Right ventricle myocardium superior (tissue), 1 donor: Measurements from ENCODE around the gene FXYD3. TPM values are rescaled to one million over a fixed set of nuclear protein-coding genes. Genes with fewer than 3 reads are reported as not detected.

ENCODE experiments used
- ATAC-seq: fragments of 200-7000 bp; cut with Tn5 transposase; one replicate; pipeline ENCODE4 v1.9.1; 2020; ENCODE audit warnings: mild to moderate bottlenecking; ENCODE audit not compliant: poor library complexity
- DNase-seq: peaks from one replicate; pipeline ENCODE4 v3.0.0-alpha.2; 2020
- intact Hi-C: fragments of 100-400 bp; cut with DNase I; formaldehyde crosslinking; loops from one replicate; pipeline ENCODE4 v1.11.2; 2022
- long read RNA-seq: library from polyadenylated mRNA; unstranded; transcript quantifications from one replicate; pipeline ENCODE4 v2.0.0, GENCODE V29; 2021
- total RNA-seq: library from RNA; stranded (reverse); fragmentation: NEBNext Ultra II Directional; extraction: Animal tissue kit (Norgen Biotek cat#: 25700); gene quantifications from one replicate; pipeline ENCODE4 v1.2.1, GENCODE V29; 2021
- donor health status: DM: no; HTN: yes; CAD: no; lungs with severe emphysema.

The FXYD3 gene, protein sequence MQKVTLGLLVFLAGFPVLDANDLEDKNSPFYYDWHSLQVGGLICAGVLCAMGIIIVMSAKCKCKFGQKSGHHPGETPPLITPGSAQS
- 1.3 TPM for total RNA-seq
- long read RNA-seq: 0 reads

DNA sequence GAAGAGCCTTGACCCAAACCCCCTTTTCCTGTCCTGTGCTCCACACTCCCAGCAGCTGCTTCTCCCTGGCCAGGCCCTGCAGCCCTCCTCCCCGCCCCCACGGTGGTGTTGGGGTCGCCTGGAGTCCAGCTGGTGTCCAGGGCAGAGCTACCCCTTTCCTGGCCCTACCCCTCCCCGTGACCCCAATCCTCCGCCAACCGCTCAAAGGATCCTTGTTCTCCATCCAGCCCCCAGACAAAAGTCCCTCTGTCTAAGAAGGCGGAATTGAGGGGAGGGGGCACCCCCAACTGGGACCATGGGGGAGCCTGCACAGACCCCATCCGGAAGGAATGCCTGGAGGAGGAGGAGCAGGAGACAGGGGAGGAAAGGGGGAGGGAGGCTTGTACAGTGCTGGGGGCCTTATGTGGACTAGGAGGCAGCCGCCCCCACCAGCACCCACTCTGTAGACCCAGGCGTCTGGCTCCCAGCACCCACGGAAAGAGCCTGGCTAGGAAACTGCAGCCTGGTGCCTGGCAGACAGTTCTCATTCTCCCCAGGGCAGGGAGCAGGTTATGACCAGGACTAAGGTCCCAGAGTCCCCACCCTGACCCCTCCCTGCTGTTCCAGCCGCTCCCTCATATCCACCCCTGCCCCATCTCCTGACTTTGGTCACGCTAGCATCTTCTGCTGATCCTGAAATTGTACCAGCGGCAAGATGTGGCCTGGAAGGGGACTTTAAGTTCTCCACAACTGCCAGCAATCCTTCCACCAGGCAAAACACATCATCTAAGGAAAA, at the start of gene FXYD3:
FXYD3 (plus strand) TSS at position 647 of the 775 bp plus-strand sequence. CDS start 3,554 bp downstream, outside the sequence.
- DNase-seq: no peak
- peak; percentile 14 for ATAC-seq
- intact Hi-C loops: no loop called here

DNA sequence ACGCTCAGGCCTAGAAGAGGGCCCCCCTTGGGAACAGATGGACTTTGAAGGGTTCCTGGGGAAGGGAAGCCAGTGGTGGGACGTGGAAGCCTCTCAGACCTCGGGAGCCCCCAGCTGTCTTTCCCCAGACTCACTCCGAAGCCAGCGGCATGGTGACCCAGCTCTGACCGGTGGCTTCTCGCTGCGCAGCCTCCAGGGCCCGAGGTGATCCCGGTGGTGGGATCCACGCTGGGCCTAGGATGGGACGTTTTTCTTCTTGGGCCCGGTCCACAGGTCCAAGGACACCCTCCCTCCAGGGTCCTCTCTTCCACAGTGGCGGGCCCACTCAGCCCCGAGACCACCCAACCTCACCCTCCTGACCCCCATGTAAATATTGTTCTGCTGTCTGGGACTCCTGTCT, 49.5 kb upstream of the FXYD3 start:
- intact Hi-C loops: loop anchor here (5.0 kb wide), 1 partner anchor 76 kb away; the partner anchor contains the start of gene FXYD7
- ATAC-seq (no peak), DNase-seq (no peak)

DNA sequence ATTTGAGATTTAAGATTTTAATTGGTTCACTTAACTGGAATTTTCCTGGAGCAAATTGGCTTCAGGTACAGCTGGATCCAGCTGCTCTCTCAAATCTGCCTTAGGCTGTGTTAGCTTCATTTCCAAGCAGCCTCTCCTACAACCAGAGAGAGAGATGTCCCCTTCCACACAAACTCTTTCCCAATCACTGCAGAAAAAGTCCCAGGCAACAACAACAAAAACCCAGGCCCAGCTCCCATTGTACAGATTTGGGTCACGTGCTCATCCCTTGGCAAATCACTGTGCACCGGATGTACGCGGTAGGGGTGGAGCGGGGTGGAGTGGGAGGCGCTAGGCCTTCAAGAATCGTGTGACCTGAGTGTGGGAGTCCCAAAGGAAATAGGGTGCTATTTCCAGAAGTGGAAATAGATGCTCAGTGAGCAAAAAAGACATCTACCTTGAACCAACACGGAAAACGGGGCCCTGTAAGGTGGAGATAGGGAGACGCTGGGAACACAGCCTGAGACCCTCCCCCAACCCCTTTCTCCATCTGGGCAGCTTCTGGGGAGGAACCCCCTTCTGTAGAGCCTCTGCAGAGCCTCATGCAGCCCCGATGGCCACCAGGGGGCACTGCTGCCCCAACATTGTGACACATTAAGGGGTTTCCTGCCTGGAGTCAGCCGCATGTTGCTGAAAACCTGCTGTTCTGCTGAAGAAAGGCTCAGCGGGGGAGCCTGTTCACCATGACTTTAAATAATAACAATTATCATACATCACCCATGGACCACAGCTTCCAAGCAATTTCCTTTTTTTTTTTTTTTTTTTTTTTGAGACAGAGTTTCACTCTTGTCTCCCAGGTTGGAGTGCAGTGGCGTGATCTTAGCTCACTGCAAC, 48.7 kb upstream of the FXYD3 start:
- DNase-seq (peak; percentile 94), ATAC-seq (peak; percentile 91)
- intact Hi-C loops: loop anchor here (5.0 kb wide), 1 partner anchor 75 kb away; the partner anchor contains the start of gene FXYD7

DNA sequence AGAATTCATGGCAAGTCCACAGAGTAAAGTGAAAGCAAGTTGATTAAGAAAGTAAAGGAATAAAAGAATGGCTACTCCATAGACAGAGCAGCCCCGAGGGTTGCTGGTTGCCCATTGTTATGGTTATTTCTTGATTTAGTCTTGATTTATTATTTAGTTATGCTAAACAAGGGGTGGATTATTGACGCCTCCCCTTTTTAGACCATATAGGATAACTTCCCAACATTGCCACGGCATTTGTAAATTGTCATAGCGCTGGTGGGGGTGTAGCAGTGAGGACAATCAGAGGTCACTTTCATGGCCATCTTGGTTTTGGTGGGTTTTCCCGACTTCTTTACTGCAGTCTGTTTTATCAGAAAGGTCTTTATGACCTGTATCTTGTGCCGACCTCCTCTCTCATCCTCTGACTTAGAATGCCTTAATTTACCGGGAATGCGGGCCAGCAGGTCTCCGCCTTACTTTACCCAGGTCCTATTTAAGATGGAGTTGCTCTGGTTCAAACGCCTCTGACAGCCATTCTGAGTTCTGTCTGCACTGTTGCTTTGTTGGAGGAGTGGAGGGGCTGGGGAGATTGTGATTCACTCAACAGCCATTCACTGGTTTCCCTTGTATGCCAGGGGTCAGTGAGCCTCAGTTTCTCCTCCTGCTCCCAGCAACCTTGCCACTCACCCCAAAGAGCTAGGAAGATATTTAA, 46.5 kb upstream of the FXYD3 start:
- no peak for DNase-seq
- ATAC-seq: no peak
- intact Hi-C loops: loop anchor here (5.0 kb wide), 1 partner anchor 73 kb away; the partner anchor contains the start of gene FXYD7

DNA sequence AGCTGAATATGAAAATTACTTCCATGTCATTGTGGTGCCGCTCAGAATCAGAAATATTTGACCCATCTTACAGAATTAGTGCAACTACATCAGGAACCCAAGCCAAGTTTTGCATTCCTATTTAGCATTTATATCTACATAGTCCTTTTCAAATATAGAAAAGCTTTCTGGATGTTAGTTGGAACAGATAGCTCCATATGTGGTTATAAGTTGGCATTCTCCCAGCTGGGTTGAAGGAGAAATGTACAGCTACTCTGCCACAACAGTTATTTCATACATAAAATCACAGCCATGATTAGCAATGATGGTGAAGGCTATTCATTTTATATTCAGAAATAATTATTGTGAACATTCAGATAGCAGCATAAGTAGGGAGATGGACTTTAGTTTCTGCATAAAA, 45.9 kb upstream of the FXYD3 start:
- intact Hi-C loops: loop anchor here (5.0 kb wide), 1 partner anchor 73 kb away; the partner anchor contains the start of gene FXYD7
- no peak for ATAC-seq
- DNase-seq: no peak

DNA sequence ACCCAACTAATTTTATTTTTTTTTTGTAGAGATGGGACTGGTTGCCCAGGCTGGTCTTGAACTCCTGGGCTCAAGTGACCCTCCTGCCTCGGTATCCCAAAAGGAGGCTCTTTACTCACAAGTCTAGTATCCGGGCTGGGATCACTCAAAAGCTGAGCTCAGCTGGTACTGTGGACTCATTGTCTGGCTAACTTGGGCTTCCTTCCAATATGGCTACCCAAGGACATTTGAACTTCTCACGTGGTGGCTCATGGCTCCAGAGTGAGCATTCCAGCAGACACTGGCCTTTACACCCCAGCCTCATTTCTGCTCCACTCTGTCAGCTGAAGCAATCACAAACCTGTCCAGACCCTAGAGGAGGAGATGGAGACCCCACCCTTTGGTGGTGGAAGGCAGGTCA, 45.2 kb upstream of the FXYD3 start:
- intact Hi-C loops: no loop called here
- ATAC-seq (no peak), DNase-seq (no peak)

DNA sequence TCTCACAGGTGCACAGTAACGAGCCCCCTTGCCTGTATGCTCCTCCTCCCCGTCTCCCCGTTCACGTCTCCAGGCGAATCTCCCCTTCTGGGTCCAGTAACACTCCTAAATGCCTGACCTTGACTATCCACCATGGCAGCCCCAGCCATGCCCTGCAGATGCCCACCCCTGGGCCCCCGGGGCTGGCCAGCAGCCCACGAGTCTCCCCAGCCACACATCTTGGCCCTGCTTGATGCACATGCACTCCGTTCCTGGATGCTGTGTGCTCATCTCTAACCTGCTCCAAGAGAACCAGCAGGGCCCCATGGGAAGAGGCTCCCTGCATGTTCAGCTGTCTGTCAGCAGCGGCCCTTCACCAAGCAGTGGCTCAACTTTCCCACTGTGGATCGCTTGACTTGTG, 42.1 kb upstream of the FXYD3 start:
- intact Hi-C loops: no loop called here
- ATAC-seq (no peak), DNase-seq (no peak)

DNA sequence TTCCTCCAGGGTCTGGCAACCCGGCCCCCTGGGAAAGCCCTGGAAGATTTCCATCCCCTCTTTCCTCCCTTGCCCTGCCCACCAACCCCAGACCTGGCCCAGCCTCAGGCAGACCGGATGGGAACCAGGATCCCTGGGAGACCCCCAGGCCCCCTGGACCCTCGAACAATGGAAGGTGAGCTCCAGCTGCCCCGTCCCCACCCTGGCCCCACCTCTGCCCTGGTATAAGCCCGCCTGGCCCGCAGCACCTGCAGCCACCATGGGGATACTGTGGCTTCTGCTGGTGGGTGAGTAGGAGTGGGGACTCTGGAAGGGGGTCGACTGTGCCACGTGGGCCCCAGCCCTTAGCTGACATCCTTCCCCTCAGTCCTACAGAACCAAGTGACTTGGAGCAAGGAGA, 41.7 kb upstream of the FXYD3 start:
- intact Hi-C loops: no loop called here
- ATAC-seq: no peak
- DNase-seq: no peak

DNA sequence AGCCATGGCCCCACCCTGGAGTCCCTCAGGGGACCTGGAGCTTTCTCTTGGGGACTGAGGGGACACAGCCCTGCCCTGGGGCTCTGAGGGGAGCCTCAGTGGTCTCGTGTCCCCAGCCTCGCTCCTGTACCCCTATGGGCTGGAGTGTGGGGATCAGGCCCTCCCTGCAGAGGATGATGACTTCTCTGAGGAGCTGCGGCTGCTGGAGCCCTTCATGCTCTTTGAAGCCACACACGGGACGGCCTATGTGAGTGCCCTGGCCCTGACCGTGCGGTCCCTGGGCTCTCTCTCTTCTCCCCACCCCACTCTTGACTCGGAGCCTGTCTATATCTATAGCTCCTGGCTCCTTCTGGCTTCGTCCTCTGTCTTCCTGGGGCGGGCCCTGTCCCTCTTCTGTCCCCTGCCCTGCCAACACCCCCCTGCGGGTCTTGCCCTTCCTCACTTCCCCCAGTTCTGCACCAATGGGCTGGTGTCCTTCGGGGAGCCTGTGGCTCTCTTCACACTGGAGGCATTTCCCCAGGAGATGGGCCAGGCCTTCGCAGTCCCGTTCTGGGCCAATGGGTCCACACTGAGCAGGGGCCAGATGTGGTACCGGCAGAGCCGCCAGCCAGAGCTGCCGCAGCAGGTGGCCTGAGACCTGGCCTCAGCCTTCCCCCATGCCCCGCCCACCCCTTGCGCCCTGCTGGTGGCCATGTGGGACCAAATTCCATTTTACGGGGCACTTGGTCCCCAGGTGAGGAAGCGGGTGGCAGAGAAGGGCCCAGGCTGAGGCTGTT, 41.0 kb upstream of the FXYD3 start:
- ATAC-seq (no peak), DNase-seq (no peak)
- intact Hi-C loops: no loop called here

DNA sequence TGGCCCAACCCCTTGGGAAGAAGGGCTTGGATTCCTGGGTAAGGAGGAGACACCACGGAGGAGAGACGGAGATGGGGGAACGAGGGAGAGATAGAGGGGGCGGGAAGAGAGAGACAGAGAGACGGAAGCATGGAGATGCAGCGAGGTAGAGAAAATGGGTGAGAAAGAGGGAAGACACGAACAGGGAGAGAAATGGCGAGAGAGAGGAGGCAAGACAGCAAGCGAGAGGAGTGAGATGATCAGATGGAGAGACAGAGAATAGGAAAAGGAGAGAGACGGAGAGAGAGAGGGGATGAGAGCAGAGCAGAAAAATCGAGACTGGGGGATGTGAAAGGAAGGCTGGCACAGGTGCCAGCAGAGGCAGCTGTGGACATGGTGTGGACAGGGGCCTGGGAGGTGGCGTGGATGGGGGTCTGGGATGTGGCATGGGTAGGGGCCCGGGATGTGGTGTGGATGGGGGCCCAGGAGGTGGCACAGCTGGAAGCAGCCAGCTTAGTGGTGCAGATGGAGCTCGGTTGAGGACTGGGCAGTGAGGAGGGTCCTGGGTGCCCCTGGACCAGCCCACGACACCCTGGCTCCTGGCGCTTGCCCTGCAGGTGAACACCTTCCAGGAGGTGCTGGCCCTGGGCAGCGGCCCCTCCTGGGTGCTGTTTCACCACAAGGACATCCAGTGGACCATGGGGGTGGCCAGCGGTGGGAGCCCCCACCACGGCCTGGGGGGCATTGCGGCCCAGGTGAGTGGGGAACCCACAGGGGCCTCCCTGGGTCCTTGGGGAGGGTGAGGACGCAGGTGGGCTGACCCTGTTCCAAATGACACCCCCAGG, 40.2 kb upstream of the FXYD3 start:
- intact Hi-C loops: no loop called here
- DNase-seq (no peak), ATAC-seq (no peak)

DNA sequence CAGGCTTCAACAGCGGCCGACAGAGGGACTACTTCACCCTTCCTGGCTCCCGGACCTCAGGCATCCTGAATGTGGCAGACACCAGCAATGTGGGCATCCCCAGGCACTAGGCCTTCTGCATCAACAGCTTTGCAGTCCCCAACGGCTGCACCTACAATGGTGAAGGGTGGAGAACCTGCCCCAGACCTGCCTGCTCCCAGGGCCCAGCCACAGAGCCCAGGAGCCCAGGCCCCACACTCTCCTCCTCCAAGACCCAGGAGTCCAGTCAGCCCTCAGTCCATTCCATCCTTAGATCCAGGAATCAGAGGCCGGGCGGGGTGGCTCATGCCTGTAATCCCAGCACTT, 39.6 kb upstream of the FXYD3 start:
- intact Hi-C loops: no loop called here
- ATAC-seq (no peak), DNase-seq (no peak)

DNA sequence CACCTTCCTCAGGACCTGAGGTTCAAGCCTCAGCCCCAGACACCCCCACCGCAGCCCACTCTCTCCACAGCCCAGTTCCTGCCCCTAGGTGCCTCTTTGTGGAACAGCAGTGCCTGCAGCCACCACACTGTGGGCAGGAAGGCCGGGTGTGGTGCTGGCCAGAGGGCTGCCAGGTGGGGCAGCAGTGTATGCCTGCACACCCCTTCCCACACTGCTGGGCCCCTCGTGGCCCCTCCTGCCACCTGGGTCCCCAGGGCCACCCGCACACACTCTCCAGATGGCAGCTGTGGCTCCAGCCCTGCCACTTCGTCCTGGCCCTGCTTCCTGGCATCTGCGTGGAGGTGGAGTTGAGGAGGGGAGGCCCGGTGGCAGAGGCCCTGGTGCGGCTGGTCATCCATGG, 39.0 kb upstream of the FXYD3 start:
- ATAC-seq: no peak
- no peak for DNase-seq
- intact Hi-C loops: no loop called here

DNA sequence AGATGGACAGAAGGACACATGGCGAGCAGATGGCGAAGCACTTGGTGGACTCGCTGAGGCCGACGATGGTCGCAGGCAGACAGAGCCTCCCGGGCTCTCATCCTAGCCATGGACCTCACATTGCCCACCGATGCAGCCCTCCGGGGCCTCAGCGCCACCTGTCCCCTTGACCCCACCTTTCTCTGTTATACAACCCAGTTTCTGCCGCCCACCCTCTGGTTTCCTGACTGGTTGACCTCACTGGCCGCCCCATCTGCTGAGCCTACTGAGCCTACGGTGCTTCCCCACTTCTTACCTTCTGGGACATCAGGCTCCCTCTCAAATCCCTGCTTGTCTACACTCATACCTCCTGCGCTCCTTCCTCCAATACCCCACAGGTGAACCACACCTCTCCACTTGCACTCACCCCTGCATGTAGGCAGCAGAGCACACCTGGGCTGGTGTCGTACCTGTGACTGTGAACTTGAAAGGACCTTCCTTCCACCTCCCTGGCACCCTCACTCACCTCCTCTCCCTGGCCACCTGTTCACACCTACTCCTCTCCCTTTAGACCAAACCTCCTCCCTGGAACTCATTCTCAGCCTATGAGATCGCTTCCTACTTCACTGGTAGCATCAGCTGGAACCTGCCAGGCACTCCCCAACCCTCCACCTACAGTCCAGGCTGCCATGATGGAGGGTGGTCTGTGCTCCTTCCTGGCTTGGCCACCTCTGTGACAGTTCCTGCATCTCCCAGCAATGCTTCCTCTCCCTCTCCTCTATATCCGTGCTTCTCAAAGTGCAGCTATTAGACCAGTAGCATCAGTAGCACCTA, 38.0 kb upstream of the FXYD3 start:
- intact Hi-C loops: no loop called here
- DNase-seq: no peak
- ATAC-seq: no peak

DNA sequence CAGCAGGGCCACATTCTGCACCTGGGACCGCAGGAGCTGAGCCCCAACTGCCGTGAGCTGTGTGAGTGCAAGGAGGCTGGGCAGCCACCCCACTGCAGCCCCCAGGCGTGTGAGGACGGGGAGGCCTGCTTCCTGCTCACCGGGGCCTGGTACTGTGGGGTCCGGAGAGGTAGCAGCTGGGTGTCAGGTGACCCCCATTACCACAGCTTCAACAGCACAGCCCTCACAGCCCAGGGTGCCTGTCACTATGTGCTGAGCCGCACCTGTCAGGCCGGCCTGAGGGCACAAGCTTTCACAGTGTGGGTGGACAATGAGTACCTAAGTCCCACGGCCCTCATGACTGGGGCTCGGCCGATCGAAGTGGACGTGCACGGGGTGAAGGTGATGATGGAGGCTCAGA, 35.8 kb upstream of the FXYD3 start:
- no peak for ATAC-seq
- intact Hi-C loops: no loop called here

DNA sequence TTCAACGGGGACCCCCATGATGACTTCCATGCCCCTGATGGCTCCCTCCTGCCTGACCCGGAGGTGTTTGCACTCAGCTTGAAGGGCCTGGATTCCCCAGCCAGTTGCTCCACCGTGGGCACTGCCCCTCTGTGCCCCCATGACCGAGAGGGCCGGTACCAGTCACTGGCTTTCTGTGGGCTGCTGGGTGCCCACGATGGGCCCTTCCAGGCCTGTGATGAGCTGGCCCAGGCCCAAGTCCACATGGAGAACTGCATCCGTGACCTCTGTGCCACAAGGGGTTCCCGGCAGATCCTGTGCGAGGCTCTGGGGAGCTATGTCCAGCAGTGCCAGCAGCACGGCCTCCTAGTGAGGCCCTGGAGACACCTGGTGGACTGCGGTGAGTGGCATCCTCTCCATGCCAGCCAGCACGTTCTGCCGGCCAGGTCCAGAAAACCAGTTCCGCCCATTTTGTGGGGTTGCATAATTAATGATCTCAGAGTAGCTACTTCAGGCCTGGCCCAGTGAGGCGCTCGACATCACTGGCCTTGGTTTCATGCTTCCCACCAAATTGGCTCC, 34.9 kb upstream of the FXYD3 start:
- DNase-seq: no peak
- no peak for ATAC-seq
- intact Hi-C loops: no loop called here

More for the DNA sequence above, 35.8 kb upstream of the FXYD3 start:
- no peak for DNase-seq

DNA sequence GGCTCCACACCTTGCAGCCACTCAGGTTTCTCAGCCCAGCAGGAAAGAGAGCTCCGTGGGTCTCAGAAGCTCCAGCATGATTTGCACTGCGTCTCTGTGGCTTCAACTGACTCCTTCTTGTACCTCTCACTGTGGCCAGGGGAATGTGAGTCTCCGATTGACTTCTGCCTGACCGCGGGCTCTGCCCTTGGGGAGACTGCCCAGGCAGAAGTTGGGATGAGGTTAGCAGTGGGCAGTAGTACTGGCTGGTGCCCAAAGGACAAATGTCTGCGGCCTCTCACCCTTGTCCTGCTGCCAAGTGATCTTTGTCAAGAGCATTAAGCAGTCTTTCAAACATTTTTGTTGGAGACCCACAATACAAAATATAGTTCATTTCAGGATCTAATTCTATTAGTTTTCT, 34.4 kb upstream of the FXYD3 start:
- intact Hi-C loops: no loop called here
- ATAC-seq (no peak), DNase-seq (no peak)
